GM23338 (cell line): Measurements from ENCODE around the gene ZNF511. TPM values are rescaled to one million over a fixed set of nuclear protein-coding genes. Genes with fewer than 3 reads are reported as not detected.
A peak's percentile ranks its signal among the peaks of the same experiment; 100 is the strongest.

ENCODE experiments used
- ATAC-seq: fragments of 200-7000 bp; cut with Tn5 transposase; 3 replicates; pipeline ENCODE4 v1.9.1; 2020
- DNase-seq: peaks from one replicate; pipeline ENCODE4 v3.0.0-alpha.2; 2015; ENCODE audit warnings: low spot score
- H2AFZ ChIP-seq: fragments of 200-600 bp; sonication (generic); 2 replicates; pipeline ENCODE4 v1.8.0; 2016; ENCODE audit warnings: antibody characterized with exemption, mild to moderate bottlenecking, moderate library complexity
- H3F3A ChIP-seq: fragments of 200-600 bp; sonication (generic); replicated peaks from 2 replicates; pipeline ENCODE4 v1.8.0; 2017; ENCODE audit warnings: antibody characterized with exemption, mixed run types, low read depth
- H3K27ac ChIP-seq: fragments of 200-600 bp; sonication (generic); 2 replicates; pipeline ENCODE4 v1.6.1; 2016; ENCODE audit warnings: low read depth
- H3K27me3 ChIP-seq: fragments of 200-600 bp; sonication (generic); 2 replicates; pipeline ENCODE4 v1.8.0; 2016; ENCODE audit warnings: mild to moderate bottlenecking, mixed run types, moderate library complexity; ENCODE audit not compliant: insufficient read depth
- H3K36me3 ChIP-seq: fragments of 200-600 bp; sonication (generic); 2 replicates; pipeline ENCODE4 v1.8.0; 2016; ENCODE audit warnings: mild to moderate bottlenecking; ENCODE audit not compliant: insufficient read depth
- H3K4me1 ChIP-seq: fragments of 200-600 bp; sonication (generic); 2 replicates; pipeline ENCODE4 v1.8.0; 2016; ENCODE audit warnings: mild to moderate bottlenecking, moderate library complexity; ENCODE audit not compliant: insufficient read depth
- H3K4me2 ChIP-seq: fragments of 200-600 bp; sonication (generic); 2 replicates; pipeline ENCODE4 v1.7.1; 2017; ENCODE audit warnings: mixed run types
- H3K4me3 ChIP-seq: fragments of 200-600 bp; sonication (generic); 2 replicates; pipeline ENCODE4 v1.6.1; 2016; ENCODE audit warnings: mixed run types
- H3K79me2 ChIP-seq: fragments of 200-600 bp; sonication (generic); replicated peaks from 2 replicates; pipeline ENCODE4 v1.8.0; 2017; ENCODE audit warnings: mild to moderate bottlenecking; ENCODE audit not compliant: insufficient read depth
- H3K9me2 ChIP-seq: fragments of 200-600 bp; sonication (generic); 2 replicates; pipeline ENCODE4 v1.8.0; 2017; ENCODE audit not compliant: insufficient read depth
- H4K20me1 ChIP-seq: fragments of 200-600 bp; sonication (generic); replicated peaks from 2 replicates; pipeline ENCODE4 v1.8.0; 2017; ENCODE audit warnings: mild to moderate bottlenecking; ENCODE audit not compliant: insufficient read depth
- H3K27ac Mint-ChIP-seq: 2 replicates; pipeline ENCODE4 v1.8.0; 2020; ENCODE audit warnings: inconsistent platforms, mild to moderate bottlenecking, moderate library complexity, mixed read lengths
- H3K27me3 Mint-ChIP-seq: 3 replicates; pipeline ENCODE4 v1.8.0; 2022; ENCODE audit warnings: low read depth, mild to moderate bottlenecking, moderate library complexity, mixed read lengths, inconsistent platforms; ENCODE audit not compliant: insufficient read depth, poor library complexity
- H3K36me3 Mint-ChIP-seq: 3 replicates; pipeline ENCODE4 v1.8.0; 2021; ENCODE audit warnings: low read depth, mild to moderate bottlenecking, inconsistent platforms, moderate library complexity, mixed read lengths
- H3K4me1 Mint-ChIP-seq: 3 replicates; pipeline ENCODE4 v1.8.0; 2020; ENCODE audit warnings: mild to moderate bottlenecking, inconsistent platforms, mixed read lengths
- H3K4me3 Mint-ChIP-seq: 3 replicates; pipeline ENCODE4 v1.8.0; 2021; ENCODE audit warnings: moderate library complexity, mild to moderate bottlenecking, inconsistent platforms, mixed read lengths
- H3K9me3 Mint-ChIP-seq: 3 replicates; pipeline ENCODE4 v1.8.0; 2020; ENCODE audit warnings: moderate library complexity, mild to moderate bottlenecking, inconsistent platforms, mixed read lengths
- JUNB ChIP-seq: IDR thresholded peaks from one replicate; pipeline ENCODE4 v1.6.1; 2016; ENCODE audit warnings: antibody characterized with exemption; ENCODE audit not compliant: unreplicated experiment
- POLR2AphosphoS5 ChIP-seq: IDR thresholded peaks from 2 replicates; pipeline ENCODE4 v1.6.1; 2016; ENCODE audit warnings: antibody characterized with exemption, low read depth
- STAT1 ChIP-seq: IDR thresholded peaks from one replicate; pipeline ENCODE4 v1.6.1; 2016; ENCODE audit warnings: antibody characterized with exemption; ENCODE audit not compliant: unreplicated experiment
- polyA plus RNA-seq: library from polyadenylated mRNA; unstranded; fragments of >200 nt; fragmentation: Nextera tagmentation; extraction: Ambion mirVana; gene quantifications from 2 replicates; pipeline ENCODE4 v1.2.1, GENCODE V29; 2016
- total RNA-seq: library from RNA; depleted of rRNA; stranded (reverse); fragments of >200 nt; shearing (Covaris generic); gene quantifications from 2 replicates; pipeline ENCODE4 v1.2.3, GENCODE V29; 2014
- TF ChIP-seq, protein P1 (sequence below), 2 experiments: fragments of 200-600 bp in 1 of 2; sonication (generic) in 1 of 2; conservative IDR thresholded peaks; 2 replicates each; pipeline versions ENCODE4 v1.5.1 to v1.6.1; 2016 to 2017; ENCODE audit warnings: antibody characterized with exemption in 2 of 2, low read depth in 2 of 2, mild to moderate bottlenecking in 2 of 2, moderate library complexity in 1 of 2
- TF ChIP-seq, protein P2 (sequence below): fragments of 250-450 bp; sonication (Bioruptor Pico); IDR thresholded peaks from 2 replicates; pipeline ENCODE4 v1.5.0; 2020; ENCODE audit warnings: mild to moderate bottlenecking, moderate library complexity

Gene ZNF511
- total and polyA plus RNA-seq, 2 experiments from 2014 or later, result 41.3 to 104 TPM

DNA sequence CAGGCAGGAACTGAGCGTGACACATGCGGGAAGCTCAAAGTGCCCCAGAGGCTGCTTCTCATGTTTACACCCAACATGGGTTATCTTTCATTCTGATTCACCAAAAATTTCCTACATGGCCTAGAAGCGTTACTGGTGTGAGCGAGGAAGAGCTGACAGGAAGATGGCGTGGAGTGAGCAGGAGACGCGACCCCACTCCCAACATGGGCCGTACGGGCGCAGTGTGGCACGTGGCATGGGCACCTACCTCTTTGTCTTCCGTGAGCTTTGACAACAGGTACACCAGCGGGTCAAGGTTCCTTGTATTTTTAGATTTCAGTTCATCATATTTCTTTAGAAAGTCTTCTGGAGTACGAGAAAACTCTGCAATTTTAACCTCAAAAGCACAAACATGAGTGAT lies 9.0 kb upstream of the ZNF511 start (continued):
- TF ChIP-seq JUNB, result no peak

DNA sequence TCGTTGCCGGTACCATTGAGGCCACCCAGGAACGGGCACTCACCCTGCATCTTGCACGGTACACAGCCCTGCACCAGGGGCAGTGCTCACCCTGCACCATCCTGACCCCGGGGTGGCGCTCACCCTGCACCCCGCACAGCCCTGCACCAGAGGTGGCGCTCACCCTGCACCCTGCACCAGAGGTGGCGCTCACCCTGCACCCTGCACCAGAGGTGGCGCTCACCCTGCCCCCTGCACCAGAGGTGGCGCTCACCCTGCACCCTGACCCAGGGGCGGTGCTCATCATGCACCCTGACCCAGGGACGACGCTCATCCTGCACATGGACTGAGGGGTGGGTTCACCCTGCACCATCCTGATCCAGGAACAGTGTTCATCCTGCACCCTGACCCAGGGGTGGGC lies 6.5 kb upstream of the ZNF511 start:
- Mint-ChIP-seq H3K36me3 (peaks cover 42% of the 10 kb centered on the region), H3K4me1 (peaks cover 4% of the 10 kb centered on the region), H3K27ac (no peak overlapping the region), H3K27me3 (peaks cover 2% of the 10 kb centered on the region), H3K4me3 (no peak overlapping the region), H3K9me3 (no peaks in the 10 kb centered on the region)
- no peak for ATAC-seq
- peaks cover 3% of the 10 kb centered on the region; the same call in 1 of the 2 replicates for H3K4me1 ChIP-seq
- H3K27ac ChIP-seq, result no peak overlapping the region
- no peak overlapping the region for H3K4me3 ChIP-seq
- H3K27me3 ChIP-seq, result no peaks in the 10 kb centered on the region
- peaks cover 35% of the 10 kb centered on the region for H3K79me2 ChIP-seq
- TF ChIP-seq STAT1, result no peak
- TF ChIP-seq, protein P1, sequence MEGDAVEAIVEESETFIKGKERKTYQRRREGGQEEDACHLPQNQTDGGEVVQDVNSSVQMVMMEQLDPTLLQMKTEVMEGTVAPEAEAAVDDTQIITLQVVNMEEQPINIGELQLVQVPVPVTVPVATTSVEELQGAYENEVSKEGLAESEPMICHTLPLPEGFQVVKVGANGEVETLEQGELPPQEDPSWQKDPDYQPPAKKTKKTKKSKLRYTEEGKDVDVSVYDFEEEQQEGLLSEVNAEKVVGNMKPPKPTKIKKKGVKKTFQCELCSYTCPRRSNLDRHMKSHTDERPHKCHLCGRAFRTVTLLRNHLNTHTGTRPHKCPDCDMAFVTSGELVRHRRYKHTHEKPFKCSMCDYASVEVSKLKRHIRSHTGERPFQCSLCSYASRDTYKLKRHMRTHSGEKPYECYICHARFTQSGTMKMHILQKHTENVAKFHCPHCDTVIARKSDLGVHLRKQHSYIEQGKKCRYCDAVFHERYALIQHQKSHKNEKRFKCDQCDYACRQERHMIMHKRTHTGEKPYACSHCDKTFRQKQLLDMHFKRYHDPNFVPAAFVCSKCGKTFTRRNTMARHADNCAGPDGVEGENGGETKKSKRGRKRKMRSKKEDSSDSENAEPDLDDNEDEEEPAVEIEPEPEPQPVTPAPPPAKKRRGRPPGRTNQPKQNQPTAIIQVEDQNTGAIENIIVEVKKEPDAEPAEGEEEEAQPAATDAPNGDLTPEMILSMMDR (conservative IDR thresholded peaks at IDR 0.05; ENCODE audit: low read depth in 2 of 2), result 0 out of 4 replicates have a peak, but pooled peaks of 1 of the 2 experiments have one; percentile 17
- peaks cover 17% of the 10 kb centered on the region for H4K20me1 ChIP-seq
- no peak overlapping the region for H2AFZ ChIP-seq
- no peaks in the 10 kb centered on the region for H3K9me2 ChIP-seq
- no peak overlapping the region for H3K4me2 ChIP-seq
- H3K36me3 ChIP-seq, result peaks cover 17% of the 10 kb centered on the region
- no peaks in the 10 kb centered on the region; the same call in 1 of the 2 replicates for H3F3A ChIP-seq
- no peak for DNase-seq

DNA sequence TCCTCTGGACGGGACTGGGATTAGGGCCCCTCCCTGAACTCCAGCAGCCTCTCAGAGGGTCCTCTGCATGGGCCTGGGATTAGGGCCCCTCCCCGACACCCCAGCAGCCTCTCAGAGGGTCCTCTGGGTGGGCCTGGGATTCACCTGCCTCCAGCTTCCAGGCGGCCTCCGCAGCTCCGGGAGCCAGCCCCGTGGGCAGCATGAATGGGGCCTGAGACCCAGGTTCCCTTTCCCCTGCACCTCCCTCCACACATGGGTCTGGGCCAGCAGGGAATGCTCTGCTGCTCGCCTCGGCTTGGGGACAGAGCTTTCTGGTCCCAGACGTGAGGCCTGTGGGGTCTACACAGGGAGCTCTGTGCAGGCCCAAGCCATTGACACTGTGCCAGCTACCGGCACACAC lies 5.5 kb upstream of the ZNF511 start:
- Histone ChIP-seq H3F3A (peaks cover 10% of the 10 kb centered on the region), H3K79me2 (peaks cover 45% of the 10 kb centered on the region), H2AFZ (no peak overlapping the region), H3K27me3 (no peaks in the 10 kb centered on the region), H3K4me2 (no peak overlapping the region), H3K9me2 (no peaks in the 10 kb centered on the region), H3K36me3 (peaks cover 17% of the 10 kb centered on the region), H3K4me3 (no peak overlapping the region), H4K20me1 (peaks cover 24% of the 10 kb centered on the region), H3K27ac (no peak overlapping the region), H3K4me1 (peaks cover 10% of the 10 kb centered on the region; the same call in 1 of the 2 replicates)
- no peak for DNase-seq
- peaks cover 4% of the 10 kb centered on the region for H3K4me1 Mint-ChIP-seq
- TF ChIP-seq STAT1, result no peak
- TF ChIP-seq POLR2AphosphoS5, result no peak
- peaks cover 1% of the 10 kb centered on the region; the same call in 2 of the 3 replicates for H3K9me3 Mint-ChIP-seq
- ATAC-seq, result no peak
- no peak overlapping the region for H3K27ac Mint-ChIP-seq
- H3K36me3 Mint-ChIP-seq, result peaks cover 33% of the 10 kb centered on the region
- peaks cover 5% of the 10 kb centered on the region for H3K27me3 Mint-ChIP-seq
- H3K4me3 Mint-ChIP-seq, result no peak overlapping the region

DNA sequence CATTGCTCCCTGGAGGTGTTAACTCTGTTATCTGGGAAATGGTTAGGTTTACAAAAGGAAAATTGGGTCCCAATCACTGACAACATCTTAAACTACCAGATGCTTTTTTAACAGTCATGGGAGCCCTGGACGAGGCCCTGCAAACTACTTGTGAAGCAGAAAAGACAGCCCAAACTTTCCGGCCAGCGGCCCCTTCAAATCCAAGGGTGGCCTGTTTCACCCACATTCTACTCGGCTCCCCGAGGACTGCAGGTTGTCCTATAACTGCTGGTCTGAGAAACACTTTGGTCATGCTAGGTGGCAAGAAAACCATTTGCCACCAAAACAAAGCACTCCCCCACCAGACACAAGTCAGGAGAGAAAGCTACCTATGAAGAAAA lies 2.6 kb upstream of the ZNF511 start:
- TF ChIP-seq, protein P2, sequence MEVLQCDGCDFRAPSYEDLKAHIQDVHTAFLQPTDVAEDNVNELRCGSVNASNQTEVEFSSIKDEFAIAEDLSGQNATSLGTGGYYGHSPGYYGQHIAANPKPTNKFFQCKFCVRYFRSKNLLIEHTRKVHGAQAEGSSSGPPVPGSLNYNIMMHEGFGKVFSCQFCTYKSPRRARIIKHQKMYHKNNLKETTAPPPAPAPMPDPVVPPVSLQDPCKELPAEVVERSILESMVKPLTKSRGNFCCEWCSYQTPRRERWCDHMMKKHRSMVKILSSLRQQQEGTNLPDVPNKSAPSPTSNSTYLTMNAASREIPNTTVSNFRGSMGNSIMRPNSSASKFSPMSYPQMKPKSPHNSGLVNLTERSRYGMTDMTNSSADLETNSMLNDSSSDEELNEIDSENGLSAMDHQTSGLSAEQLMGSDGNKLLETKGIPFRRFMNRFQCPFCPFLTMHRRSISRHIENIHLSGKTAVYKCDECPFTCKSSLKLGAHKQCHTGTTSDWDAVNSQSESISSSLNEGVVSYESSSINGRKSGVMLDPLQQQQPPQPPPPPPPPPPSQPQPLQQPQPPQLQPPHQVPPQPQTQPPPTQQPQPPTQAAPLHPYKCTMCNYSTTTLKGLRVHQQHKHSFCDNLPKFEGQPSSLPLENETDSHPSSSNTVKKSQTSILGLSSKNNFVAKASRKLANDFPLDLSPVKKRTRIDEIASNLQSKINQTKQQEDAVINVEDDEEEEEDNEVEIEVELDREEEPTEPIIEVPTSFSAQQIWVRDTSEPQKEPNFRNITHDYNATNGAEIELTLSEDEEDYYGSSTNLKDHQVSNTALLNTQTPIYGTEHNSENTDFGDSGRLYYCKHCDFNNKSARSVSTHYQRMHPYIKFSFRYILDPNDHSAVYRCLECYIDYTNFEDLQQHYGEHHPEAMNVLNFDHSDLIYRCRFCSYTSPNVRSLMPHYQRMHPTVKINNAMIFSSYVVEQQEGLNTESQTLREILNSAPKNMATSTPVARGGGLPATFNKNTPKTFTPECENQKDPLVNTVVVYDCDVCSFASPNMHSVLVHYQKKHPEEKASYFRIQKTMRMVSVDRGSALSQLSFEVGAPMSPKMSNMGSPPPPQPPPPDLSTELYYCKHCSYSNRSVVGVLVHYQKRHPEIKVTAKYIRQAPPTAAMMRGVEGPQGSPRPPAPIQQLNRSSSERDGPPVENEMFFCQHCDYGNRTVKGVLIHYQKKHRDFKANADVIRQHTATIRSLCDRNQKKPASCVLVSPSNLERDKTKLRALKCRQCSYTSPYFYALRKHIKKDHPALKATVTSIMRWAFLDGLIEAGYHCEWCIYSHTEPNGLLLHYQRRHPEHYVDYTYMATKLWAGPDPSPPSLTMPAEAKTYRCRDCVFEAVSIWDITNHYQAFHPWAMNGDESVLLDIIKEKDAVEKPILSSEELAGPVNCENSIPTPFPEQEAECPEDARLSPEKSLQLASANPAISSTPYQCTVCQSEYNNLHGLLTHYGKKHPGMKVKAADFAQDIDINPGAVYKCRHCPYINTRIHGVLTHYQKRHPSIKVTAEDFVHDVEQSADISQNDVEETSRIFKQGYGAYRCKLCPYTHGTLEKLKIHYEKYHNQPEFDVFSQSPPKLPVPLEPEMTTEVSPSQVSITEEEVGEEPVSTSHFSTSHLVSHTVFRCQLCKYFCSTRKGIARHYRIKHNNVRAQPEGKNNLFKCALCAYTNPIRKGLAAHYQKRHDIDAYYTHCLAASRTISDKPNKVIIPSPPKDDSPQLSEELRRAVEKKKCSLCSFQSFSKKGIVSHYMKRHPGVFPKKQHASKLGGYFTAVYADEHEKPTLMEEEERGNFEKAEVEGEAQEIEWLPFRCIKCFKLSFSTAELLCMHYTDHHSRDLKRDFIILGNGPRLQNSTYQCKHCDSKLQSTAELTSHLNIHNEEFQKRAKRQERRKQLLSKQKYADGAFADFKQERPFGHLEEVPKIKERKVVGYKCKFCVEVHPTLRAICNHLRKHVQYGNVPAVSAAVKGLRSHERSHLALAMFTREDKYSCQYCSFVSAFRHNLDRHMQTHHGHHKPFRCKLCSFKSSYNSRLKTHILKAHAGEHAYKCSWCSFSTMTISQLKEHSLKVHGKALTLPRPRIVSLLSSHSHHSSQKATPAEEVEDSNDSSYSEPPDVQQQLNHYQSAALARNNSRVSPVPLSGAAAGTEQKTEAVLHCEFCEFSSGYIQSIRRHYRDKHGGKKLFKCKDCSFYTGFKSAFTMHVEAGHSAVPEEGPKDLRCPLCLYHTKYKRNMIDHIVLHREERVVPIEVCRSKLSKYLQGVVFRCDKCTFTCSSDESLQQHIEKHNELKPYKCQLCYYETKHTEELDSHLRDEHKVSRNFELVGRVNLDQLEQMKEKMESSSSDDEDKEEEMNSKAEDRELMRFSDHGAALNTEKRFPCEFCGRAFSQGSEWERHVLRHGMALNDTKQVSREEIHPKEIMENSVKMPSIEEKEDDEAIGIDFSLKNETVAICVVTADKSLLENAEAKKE (CRISPR knock-in tag), result no peak
- TF ChIP-seq JUNB, result no peak
- Histone ChIP-seq H3K27me3 (no peaks in the 10 kb centered on the region), H3K9me2 (no peaks in the 10 kb centered on the region), H3K4me2 (no peak overlapping the region), H3K4me3 (no peak overlapping the region), H3F3A (peaks cover 15% of the 10 kb centered on the region), H2AFZ (no peak overlapping the region), H3K36me3 (peaks cover 6% of the 10 kb centered on the region; the same call in 1 of the 2 replicates), H3K4me1 (peaks cover 10% of the 10 kb centered on the region; the same call in 1 of the 2 replicates), H4K20me1 (peaks cover 24% of the 10 kb centered on the region), H3K27ac (no peak overlapping the region), H3K79me2 (peaks cover 47% of the 10 kb centered on the region)
- H3K4me1 Mint-ChIP-seq, result peaks cover 4% of the 10 kb centered on the region
- no peak overlapping the region for H3K27ac Mint-ChIP-seq
- H3K27me3 Mint-ChIP-seq, result peaks cover 8% of the 10 kb centered on the region
- H3K36me3 Mint-ChIP-seq, result peaks cover 18% of the 10 kb centered on the region
- peaks cover 2% of the 10 kb centered on the region; the same call in 2 of the 3 replicates for H3K9me3 Mint-ChIP-seq
- H3K4me3 Mint-ChIP-seq, result no peak overlapping the region
- ATAC-seq (no peak), DNase-seq (no peak)
